ENCODE data around the gene PAAF1. TPM values are rescaled to one million over a fixed set of nuclear protein-coding genes. Genes with fewer than 3 reads are reported as not detected.

The PAAF1 gene
- total and polyA plus RNA-seq, 12 donors, result 14.2 to 55.9 (median 28.0) TPM

DNA sequence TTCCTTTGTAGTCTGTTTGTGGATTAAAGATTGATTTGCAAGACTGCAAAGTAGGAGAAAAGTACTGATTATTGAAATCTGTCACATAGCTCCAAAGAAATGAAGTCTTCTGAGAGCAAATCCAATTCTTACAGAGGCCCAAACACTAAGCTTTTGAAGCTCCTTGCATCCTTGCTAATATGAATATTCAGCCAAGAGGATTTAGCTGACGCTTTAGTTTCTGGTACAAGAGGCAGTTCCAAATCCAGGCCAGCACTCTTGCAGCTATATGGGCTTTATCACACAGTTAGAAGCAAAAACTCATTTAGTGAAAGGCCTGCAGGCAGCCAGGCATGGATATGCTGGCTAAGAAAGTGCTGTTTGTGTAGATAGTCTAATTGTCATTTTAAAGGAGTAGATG lies 12.7 kb downstream of the PAAF1 start:
- H3K36me3 ChIP-seq (replicated peaks in 1 of 2), result peaks cover 0 to 19% of the 10 kb centered on the region in 2 donors
- 84 to 92% (median 89%) methylated on average over 1 of the region's 1 CpG for WGBS, 4 donors
- DNase-seq, result no peak

DNA sequence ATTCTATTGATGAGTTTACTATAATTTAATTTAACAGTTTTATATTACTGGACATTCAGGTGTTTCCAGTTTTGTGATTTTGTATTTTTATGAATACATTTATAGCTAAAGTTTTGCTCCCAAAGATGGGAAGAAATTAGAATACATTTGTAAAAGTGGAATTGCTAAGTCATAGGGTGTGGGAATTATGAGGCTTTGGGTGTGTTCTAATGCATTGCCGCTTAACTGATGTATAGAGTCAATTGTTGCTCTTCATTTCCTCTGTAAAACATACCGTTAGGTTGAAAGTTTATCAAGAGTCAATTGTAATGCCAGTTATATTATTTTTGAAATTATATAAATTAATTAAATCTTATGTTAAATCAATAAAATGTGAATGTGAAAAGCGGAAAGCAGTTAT lies 16.2 kb downstream of the PAAF1 start:
- no peak overlapping the region for H3K4me3 ChIP-seq
- 95 to 100% (median 97%) methylated on average over 3 of the region's 3 CpGs for WGBS, 4 donors
- peaks cover 3 to 10% of the 10 kb centered on the region in 2 donors for H3K4me1 ChIP-seq (replicated peaks in 1 of 2)
- no peak overlapping the region for H3K27ac ChIP-seq
- no peak for TF ChIP-seq POLR2A (IDR thresholded peaks at IDR 0.05)
- H3K9me3 ChIP-seq (replicated peaks in 1 of 3), result no peaks in the 10 kb centered on the region
- no peaks in the 10 kb centered on the region for H3K27me3 ChIP-seq
- no peak for DNase-seq
- intact Hi-C loops (cut with DNase I), result no loop called here
- peaks cover 0 to 19% of the 10 kb centered on the region in 2 donors for H3K36me3 ChIP-seq (replicated peaks in 1 of 2)

More for the DNA sequence above, 12.7 kb downstream of the PAAF1 start:
- Histone ChIP-seq H3K4me1 (replicated peaks in 1 of 2) (peaks cover 3 to 10% of the 10 kb centered on the region in 2 donors), H3K9me3 (replicated peaks in 1 of 3) (no peaks in the 10 kb centered on the region), H3K27ac (peak overlapping the region in 1 of 5 donors; percentile 9), H3K27me3 (no peaks in the 10 kb centered on the region), H3K4me3 (no peak overlapping the region)
- intact Hi-C loops (cut with DNase I), result no loop called here
- no peak for TF ChIP-seq POLR2A (IDR thresholded peaks at IDR 0.05)
- TF ChIP-seq, protein P1, sequence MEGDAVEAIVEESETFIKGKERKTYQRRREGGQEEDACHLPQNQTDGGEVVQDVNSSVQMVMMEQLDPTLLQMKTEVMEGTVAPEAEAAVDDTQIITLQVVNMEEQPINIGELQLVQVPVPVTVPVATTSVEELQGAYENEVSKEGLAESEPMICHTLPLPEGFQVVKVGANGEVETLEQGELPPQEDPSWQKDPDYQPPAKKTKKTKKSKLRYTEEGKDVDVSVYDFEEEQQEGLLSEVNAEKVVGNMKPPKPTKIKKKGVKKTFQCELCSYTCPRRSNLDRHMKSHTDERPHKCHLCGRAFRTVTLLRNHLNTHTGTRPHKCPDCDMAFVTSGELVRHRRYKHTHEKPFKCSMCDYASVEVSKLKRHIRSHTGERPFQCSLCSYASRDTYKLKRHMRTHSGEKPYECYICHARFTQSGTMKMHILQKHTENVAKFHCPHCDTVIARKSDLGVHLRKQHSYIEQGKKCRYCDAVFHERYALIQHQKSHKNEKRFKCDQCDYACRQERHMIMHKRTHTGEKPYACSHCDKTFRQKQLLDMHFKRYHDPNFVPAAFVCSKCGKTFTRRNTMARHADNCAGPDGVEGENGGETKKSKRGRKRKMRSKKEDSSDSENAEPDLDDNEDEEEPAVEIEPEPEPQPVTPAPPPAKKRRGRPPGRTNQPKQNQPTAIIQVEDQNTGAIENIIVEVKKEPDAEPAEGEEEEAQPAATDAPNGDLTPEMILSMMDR (IDR thresholded peaks at IDR 0.05), result no peak

DNA sequence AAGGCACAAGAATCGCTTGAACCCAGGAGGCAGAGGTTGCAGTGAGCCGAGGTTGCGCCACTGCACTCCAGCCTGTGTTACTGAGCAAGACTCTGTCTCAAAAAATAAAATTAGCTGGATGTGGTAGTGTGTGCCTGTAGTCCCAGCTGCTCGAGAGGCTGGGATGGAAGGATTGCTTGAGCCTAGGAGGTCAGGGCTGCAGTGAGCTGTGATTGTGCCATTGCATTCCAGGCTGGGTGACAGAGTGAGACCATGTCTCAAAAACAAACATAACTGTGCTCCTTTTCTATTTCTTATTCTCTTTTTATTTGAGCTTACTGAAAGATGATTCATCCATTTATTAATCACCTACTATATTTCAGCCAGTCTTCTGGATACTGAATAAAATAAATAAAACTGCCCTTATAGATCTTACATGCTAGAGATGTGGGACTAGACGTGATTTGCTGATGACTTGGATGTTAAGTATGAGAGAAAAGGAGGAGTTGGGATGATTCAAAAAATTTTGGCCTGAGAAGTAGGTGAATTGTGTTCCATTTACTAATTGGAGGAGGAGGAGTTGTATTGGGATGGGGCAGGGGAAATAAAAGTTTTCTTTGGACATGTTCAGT lies 18.0 kb downstream of the PAAF1 start:
- peak in 1 of 7 donors; percentile 24 for DNase-seq
- TF ChIP-seq POLR2A (IDR thresholded peaks at IDR 0.05), result no peak
- TF ChIP-seq, protein P1 (IDR thresholded peaks at IDR 0.05), result no peak
- intact Hi-C loops (cut with DNase I), result no loop called here
- Histone ChIP-seq H3K27me3 (no peaks in the 10 kb centered on the region), H3K36me3 (replicated peaks in 1 of 2) (peaks cover 0 to 23% of the 10 kb centered on the region in 2 donors), H3K27ac (no peak overlapping the region), H3K4me1 (replicated peaks in 1 of 2) (no peaks in the 10 kb centered on the region), H3K9me3 (replicated peaks in 1 of 3) (no peaks in the 10 kb centered on the region), H3K4me3 (no peak overlapping the region)
- WGBS, 4 donors, result 78 to 89% (median 87%) methylated on average over 5 of the region's 5 CpGs

DNA sequence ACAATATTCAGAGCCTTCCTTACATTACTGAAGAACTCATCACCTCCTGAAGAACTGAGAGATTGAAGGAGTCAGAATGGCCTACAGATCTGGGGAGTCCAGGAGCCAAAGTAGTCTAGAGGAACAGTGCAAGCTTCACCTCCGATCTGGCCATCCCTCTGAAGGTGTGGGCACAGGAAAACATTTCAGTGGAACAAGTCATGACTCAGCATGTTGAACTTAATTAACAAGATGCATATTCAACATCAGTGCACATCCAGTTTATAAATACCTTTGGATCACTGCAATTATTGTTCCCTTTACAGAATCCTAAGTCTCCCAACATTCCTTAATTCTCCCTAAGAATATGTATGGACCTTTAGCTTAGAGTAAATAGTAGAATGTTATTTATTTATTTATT lies 25.5 kb downstream of the PAAF1 start:
- Histone ChIP-seq H3K4me1 (replicated peaks in 1 of 2) (no peaks in the 10 kb centered on the region), H3K27ac (no peak overlapping the region), H3K9me3 (replicated peaks in 1 of 3) (no peaks in the 10 kb centered on the region), H3K27me3 (no peaks in the 10 kb centered on the region), H3K4me3 (no peak overlapping the region), H3K36me3 (replicated peaks in 1 of 2) (peaks cover 0 to 25% of the 10 kb centered on the region in 2 donors)
- intact Hi-C loops (cut with DNase I), result no loop called here
- no peak for DNase-seq
- WGBS, 4 donors, result 86 to 100% (median 92%) methylated on average over 1 of the region's 1 CpG
- TF ChIP-seq, protein P1 (IDR thresholded peaks at IDR 0.05), result no peak

DNA sequence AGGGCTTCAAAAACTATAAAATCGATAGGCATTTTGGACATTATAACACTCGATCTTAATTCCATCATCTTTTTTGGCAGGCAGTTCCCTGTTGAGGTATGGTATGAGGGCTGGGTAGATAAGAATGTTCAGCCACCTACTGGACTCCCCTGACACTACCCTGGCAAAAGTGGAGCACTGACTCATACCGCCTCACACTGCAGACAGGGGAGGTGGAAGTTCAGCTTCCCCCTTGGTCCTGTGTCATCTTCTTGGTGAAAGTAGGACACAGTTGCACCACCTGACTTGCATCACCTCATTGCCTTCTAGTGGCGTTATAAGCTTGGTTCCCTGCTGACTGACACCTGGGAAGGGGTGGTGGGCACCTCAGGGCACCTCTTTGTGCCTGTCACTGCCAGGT lies 30.4 kb downstream of the PAAF1 start:
- intact Hi-C loops (cut with DNase I), result no loop called here
- H3K36me3 ChIP-seq (replicated peaks in 1 of 2), result peaks cover 0 to 28% of the 10 kb centered on the region in 2 donors

More for the DNA sequence above, 30.4 kb downstream of the PAAF1 start:
- Histone ChIP-seq H3K4me1 (replicated peaks in 1 of 2) (no peaks in the 10 kb centered on the region), H3K27ac (peak overlapping the region in 2 of 5 donors; percentile 30 to 48), H3K4me3 (no peak overlapping the region), H3K27me3 (no peaks in the 10 kb centered on the region), H3K9me3 (replicated peaks in 1 of 3) (no peaks in the 10 kb centered on the region)
- TF ChIP-seq, protein P1 (IDR thresholded peaks at IDR 0.05), result peak; percentile 16 to 58 (median 52)
- TF ChIP-seq POLR2A (IDR thresholded peaks at IDR 0.05), result no peak
- WGBS, 4 donors, result 53 to 61% (median 56%) methylated on average over 2 to 4 of the region's 4 CpGs
- DNase-seq, result peak; percentile 53 to 84 (median 81)
